NK-92 (cell line): ENCODE data around the gene BTG2.

Source experiments
- DNase-seq: peaks from one replicate; lab custom pipeline; 2025; ENCODE audit not compliant: unreplicated experiment; lab: John Stamatoyannopoulos, UW

BTG2 gene

DNA sequence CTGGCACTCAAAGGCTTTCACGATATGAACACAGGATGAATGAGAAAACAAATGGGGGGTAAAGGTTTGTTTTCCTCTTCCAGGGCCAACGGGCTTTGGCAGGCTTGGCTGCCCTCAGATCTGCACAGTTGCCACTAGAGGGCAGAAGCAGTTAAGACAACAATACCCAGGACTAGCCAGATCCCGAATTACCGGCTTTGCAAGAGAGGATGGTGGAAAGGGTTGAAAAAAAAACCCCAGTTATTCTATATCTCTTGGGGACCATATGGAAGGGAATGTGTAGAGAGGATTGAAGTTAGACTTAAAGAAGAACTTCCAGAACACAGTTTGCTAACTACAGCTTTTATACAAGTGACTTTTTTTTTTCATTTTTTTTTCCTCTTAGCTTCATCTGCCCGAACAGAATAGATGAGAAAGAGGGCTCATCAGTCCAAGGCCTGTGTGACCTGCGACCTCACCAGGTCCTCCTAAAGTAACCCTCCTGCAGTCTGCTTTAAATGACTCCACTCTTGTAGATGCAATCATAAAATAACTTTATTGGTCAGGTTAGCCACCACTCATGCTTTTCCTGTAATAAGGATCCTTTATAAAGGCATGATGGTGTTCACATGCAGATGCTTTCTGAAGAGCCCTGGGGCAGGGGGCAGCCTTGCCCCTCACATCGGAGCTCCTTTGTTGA lies 34.9 kb downstream of the BTG2 start:
- DNase-seq: no peak

DNA sequence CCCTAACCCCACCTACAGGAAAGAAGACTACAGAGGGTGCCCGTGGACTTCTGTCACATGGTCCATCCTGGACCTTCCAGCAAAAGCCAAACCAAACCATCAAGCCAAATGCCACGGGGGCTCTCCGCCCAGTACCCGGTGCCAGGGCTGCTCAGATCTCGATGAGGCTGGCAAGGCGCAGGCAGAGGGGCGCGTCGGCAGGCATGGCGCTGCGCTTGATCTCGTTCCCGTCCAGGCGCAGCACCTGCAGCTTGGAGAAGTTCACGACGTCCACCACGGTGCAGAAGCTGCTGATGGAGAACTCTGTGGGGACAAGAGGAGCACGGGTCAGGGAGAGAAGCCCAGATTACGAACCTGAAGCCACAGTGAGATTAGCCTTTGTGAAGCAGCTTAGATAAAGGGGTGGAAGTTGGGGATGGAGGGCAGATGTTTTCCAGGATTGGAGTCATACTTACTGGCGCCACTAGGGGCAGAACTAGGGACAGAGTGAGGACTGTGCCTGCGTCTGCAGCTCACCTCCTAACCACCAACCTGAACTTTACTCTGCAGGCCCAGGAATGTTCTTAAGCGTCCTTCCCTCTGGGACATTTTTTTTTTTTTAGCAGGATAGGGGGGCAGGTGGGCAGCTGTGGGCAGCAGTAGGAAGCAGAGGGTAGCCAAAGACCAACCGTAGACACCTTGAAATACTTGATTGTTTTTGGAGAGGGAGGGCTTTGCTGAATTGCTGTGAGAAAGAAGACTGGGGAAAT lies 37.0 kb downstream of the BTG2 start:
- DNase-seq: no peak

GRCh38 chr1:203343956-203344754 lies 38.8 kb downstream of the BTG2 start:
- no peak for DNase-seq

GRCh38 chr1:203346060-203346768 lies 40.9 kb downstream of the BTG2 start:
- no peak for DNase-seq

- no peak for DNase-seq
Observed at GRCh38 chr1:203346769-203347102, 41.4 kb downstream of the BTG2 start.

DNA sequence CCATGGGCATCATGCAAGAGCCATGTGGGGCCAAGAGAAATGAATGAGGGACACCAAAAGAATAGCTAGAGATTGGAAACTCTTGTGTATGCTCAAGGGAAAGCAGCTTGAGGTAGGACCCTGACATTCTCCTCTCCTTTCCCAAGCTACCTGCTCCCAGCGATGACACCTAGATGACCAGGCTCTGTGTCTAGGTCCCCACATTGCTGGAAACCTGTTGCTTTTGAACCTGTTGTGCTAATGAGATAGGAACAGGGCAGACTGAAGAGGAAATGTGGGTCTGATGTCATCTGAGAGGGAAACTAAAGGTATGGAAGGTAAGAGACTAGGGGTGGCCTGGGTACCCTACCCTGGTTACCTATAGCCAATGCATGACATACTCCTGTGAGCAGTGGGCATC lies 43.8 kb downstream of the BTG2 start:
- DNase-seq: no peak

GRCh38 chr1:203349773-203350524 lies 44.6 kb downstream of the BTG2 start:
- DNase-seq: no peak

DNA sequence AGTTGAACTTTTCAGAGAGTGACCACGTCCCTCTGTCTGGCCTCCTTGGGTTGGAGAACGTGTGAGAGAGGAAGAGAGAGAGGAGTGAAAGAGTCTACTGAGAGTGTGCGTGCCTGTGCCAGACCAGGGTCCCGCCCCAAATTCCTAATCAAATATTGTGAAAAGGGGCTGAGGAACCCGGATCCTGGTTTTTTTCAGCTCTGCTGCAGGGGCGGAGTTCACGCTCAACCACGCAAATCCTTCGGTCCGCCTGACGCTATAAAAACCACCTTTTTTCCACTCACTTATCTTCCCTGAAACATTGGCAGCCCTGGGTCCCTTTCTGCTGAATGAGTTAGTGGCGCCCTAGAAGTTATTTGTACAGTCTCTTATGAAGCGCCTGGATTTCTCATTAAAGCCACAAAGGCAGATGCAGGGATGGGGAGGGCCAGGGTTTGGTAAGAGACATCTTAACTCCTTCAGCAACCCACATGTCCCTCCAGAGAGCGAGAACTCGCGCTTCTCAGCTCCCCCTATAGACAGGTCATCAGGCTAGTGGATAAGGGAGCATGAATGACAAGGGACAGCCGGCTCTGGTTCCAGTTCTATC lies 45.8 kb downstream of the BTG2 start, which contains the start of gene FMOD:
FMOD (minus strand) TSS at position 86 of the 589 bp plus-strand sequence. CDS start 2,852 bp downstream, outside the sequence.
- no peak for DNase-seq

DNA sequence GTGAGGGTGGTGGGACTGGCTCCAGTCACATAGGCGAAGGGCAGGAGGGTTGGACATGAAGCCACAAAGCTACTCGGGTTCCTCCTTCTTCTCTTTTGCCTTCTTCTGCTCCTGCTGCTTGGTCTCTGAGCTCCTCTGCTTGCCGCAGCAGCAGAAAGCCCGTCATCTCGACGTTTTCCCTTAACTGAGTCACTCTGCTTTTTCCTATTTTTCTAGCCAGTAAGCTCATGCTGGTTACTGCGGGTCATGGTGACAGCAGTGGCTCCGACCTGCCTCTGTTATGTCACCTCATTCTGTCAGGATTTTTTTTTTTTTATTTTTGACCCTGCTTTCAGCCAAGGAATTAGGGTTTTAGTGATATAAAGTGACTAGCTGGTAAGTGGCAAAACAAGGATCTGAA lies 48.2 kb downstream of the BTG2 start:
- DNase-seq: no peak

GRCh38 chr1:203354246-203354645 lies 48.9 kb downstream of the BTG2 start:
- DNase-seq: no peak

GRCh38 chr1:203359010-203359571 lies 53.8 kb downstream of the BTG2 start:
- no peak for DNase-seq
